Stimulated activated CD8-positive, alpha-beta memory T cell treated with anti-CD3 and anti-CD28 coated beads, Interleukin-4, amount 100 ng/mL, for 1 hour (primary cell): ENCODE data around the gene FER1L5.
A peak's percentile ranks its signal among the peaks of the same experiment; 100 is the strongest.
"Not testable (repeated sequence)": the region's sequence is repeated elsewhere in the genome, so short reads cannot be mapped to it uniquely, and the experiment has no call there.

Experiments used
- DNase-seq, 2 donors: peaks; one replicate each; pipeline ENCODE4 v3.0.0-alpha.2; 2020; ENCODE audit warnings: low read depth in 2 of 2, low spot score in 1 of 2

FER1L5 gene

DNA sequence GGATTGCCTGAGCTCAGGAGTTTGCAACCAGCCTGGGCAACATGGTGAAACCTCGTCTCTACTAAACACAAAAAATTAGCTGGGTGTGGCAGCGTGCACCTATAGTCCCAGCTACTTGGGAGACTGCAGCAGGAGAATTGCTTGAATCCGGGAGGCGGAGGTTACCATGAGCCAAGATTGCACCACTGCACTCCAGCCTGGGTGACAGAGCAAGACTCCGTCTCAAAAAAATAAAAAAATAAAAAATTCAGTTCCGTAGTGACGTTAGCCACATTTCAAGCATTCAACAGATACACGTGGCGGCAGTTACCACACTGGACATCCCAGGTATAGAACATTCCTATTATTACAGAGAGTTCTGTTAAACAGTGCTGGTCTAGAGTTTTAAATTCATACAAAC is 8.9 kb upstream of the FER1L5 start:
- DNase-seq: no peak

DNA sequence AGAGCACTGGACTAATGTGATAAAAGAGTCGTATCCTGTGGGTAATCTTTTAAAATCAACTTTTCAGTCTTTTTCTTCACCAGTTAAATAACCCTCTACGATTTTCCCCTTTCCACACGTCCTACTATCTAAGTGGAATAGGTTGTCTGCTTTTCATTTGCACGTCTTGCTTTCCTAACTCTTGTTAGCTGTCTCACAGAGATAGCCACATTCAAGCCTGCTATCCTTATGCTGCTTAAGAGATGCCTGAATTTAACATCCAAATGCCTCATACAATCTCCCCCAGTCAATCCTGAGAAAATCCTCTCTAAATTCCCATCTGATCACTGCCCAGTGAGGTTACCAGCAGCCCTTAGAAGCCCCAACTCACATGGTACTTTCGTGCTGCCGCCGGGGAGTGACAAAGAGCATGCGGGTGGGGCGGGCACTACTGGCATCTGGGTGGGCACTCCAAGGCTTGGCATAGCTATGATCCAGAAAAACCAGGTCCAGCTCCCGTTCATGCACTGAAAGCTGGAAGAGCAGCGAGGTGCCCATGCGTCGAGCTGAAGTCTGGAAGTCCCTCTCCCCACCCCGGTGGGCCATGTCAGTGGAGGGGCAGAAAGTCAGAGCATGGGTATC is 5.9 kb upstream of the FER1L5 start:
- DNase-seq: no peak

DNA sequence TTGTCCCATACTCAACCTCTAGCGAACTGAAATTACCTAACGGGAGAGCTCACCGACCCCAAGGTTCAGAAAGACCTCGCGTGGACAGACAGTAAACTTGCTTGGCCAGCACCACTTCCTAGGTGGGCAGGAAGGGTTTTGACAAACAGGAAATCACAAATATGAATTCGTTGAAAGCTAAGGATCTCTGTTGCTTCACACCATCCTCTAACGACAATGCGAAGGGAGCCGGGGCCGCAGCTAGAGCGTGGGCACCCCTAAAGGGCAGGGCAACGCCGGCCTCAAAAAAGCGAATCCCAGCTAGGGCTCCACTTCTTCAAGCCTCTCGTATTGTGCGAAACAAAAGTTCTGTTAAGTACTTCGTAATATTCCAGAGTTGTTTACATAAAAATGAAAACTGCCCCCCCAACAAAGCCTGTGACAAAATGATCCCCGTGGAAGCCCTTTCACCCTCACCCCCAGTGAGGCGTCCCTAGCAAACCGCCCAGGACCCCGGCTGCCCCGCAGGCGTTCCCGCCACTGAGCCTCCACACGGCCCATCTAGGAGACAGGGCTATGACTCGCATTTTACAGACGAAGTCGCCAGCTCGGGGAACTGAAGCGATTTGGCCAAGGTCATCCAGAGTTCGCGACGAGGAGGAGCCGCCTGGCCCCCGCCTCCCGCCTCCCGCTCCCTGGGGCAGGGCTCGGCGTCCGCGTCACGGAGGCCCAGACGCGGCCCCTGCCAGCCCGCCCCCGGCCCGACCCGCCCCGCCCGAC is 5.0 kb upstream of the FER1L5 start:
- peak; percentile 43 to 59 for DNase-seq

DNA sequence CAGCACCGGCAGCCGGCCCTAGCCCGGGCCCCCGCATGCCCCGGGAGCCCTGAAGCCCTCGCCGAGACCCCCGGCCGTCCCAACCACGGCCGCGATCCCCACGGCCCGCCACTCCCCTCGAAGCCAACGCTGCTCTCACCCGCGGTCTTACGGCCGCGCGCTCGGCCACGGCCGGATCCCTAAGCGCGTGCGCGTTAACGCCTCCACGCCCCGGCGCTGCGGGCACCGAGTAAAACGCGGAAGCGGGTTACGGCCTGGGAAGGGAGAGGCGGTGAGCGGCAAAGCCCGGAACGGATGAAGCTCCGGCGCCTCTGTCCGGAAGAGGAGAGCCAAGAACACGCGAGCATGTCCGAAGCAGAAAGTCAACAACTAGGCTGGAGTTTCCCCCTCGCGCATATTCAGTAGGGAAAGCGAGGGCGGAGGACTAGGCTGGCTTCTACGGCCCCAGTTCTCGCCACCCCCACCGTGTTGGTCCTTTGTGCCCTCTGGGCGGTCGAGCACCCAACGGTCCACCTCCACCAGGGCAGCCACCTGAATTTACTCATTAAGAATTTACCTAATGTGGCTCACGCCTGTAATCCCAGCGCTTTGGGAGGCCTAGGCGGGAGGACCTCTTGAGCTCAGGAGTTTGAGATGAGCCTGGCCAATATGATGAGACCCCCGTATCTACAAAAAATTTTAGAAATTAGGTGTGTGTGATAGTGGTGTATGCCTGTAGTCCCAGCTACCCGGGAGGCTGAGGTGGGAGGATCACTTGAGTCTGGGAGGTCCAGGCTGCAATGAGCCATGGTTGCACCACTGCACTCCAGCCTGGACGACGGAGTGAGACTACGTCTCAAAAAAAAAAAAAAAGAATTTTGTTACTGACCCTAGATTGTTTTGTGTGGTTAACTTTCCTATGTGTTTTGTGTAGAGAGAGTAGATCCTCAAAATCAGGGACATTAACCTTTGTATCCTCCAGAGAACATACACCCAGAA is 4.1 kb upstream of the FER1L5 start, which contains the start of gene KANSL3:
KANSL3 (minus strand) TSS at position 169 of the 978 bp plus-strand sequence. CDS start 1,177 bp downstream, outside the sequence.
- DNase-seq: peak; percentile 75 to 83

DNA sequence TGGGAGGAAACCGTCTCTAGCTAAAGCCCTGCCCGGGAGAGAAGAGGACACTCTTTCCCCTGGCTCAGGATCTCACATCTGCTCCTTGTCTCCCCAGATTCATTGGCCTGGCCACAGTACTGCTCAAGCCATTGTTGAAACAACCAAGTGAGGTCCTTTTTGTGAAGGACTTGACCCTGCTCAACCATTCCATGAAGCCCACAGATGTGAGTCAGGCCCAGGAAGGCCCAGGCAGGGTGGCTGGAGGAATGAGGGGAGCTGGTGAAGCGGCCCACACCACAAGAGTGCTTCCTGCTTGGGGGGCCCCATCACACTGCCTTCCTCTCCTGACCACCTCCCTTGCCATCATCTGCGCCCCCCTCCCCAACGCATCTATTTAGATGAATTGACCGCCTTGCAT is 5.1 kb downstream of the FER1L5 start:
- no peak for DNase-seq

DNA sequence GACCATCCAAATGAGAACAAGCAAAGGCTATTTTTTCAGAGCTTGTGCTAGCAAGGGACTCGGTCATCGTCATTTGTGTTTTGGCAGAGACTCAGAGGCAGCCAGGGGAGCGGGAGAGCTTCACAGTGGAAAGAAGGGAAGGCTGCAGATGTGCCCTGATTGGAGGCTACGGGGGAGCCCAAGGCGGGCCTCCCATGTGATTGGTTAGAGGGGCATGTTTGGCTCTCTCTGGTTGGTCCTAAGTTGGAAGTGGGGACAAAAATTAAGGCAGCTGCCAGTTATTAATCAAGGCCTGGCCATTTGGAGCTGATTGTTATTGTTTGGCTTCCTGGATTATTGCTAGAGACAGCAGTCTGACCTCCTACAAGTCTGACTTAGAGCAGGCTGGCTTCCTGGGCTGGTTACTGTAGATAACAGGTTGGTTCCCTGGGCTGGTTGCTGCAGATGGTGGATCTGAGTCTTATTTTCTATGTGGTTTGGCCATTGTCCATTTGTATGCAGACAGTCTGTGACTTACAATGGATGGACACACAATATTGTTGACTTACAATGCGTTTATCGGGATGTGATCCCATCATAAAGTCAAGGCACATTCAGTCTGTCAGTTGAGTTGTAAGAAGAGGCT is 5.9 kb downstream of the FER1L5 start:
- DNase-seq: no peak

DNA sequence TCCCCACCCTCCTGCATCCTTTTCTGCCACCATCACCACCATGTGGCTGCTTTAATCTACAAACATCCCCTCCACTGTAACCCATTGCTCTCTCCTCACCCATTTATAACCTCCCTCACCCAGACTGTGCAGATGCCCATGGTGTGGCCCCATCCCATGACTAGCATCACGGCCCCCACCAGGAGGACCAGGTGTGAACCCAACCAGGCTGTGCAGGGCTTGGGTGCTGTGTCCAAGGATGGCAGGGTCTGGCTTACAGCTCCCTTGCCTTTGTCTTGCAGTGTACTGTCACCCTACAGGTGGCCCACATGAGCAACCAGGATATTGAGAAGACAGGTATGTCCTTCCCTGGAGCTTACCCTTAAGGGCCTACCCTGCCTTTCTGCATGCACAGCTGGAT is 6.8 kb downstream of the FER1L5 start:
- DNase-seq: no peak

DNA sequence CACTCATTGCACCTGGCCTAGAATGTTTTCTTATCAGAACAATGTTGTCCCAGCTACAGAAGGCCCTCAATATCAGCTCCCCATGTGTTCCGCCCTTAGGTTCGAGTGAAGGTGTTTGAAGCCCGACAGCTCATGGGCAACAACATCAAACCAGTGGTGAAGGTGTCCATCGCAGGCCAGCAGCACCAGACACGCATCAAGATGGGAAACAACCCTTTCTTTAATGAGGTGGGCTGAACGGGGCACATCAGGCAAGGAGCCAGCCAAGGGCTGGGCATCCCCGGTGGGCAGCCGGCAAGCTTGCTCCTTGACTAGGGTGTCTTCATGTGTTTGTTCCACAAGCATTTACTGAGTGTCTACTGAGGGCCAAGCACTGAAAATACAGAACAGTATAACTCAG is 9.2 kb downstream of the FER1L5 start:
- no peak for DNase-seq

DNA sequence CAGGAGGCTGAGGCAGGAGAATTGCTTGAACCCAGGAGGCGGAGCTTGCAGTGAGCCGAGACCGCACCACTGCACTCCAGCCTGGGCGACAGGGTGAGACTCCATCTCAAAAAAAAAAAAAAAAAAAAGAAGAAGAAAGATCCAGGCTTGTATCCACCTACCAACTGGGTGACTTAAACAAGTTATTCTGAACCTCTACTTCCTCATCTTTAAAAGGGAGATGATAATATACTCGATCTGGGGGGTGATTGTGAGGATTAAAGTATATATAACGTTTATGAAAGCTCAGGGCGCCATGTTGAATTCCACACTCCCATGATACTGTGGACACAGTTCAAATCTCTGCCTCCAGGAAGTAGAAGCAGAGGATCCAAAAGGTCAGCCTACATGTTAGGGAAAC is 12.2 kb downstream of the FER1L5 start:
- DNase-seq: not testable (repeated sequence)

DNA sequence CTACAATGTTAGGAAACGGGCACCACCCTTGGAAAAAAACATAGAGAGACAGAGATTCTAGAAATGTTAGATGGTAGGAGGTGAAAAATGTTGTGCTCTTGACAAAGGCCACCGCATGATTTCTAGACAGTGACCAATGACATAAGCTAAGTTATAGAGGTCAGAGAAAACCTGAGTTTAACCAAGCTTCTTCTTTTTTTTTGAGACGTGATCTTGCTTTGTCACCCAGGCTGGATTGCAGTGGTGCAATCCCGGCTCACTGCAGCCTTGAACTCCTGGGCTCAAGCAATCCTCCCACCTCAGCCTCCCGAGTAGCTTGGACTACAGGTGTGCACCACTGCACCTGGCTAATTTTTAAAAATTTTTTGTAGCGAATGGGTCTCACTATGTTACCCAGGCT is 13.0 kb downstream of the FER1L5 start:
- DNase-seq: no peak

DNA sequence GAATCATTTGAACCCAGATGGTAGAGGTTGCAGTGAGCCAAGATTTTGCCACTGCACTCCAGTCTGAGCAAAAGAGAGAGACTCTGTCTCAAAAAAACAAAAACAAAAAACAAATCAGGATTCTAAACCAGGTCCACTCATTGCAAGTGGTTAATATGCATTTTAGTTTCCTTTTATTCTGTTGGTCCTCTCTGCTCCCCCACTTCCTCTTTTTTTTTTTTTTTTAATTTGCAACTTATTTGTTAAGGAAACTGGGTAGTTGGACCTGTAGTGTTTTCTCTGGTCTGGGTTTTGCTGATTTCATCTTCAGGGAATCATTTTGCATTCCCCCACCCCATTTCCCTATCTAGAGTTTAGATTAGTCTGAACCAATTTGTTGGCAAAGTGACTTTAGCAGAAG is 14.0 kb downstream of the FER1L5 start:
- DNase-seq: no peak

DNA sequence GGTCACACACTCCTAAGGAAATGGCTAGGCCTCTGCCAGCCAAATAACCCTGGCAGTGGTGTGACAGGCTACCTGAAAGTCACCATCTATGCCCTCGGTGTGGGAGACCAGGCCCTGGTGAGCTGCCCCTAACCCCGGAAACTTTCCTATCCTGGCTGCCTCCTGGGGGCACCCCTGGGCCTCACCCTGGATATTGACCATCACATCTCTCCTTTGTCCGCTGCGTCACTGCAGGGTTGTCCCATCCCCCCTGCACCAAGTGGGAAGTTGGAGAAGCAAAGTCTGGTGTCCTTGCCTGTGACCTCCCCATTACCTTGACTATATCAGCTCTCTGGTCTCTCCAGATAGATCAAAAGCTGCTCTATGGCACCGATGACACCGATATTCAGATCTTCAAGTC is 18.8 kb downstream of the FER1L5 start:
- DNase-seq: no peak

DNA sequence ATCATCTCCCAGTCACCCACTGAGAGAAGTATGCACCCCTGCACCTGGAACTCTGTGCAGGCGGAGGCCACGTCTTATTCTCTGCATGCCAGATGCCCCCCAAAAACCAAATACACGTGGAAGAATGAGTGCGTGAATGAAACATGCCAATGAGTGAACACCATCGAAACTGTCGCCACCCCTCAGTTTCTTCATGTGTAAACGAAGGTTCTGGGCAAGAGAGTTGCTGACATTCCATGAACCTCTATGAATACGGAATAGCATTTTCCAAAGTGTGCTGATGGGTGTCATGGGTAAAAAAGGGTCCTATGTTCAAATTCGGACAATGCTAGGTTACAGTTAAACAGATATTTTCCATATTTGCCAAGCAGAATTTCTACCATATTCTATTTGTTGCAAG is 19.8 kb downstream of the FER1L5 start:
- no peak for DNase-seq

DNA sequence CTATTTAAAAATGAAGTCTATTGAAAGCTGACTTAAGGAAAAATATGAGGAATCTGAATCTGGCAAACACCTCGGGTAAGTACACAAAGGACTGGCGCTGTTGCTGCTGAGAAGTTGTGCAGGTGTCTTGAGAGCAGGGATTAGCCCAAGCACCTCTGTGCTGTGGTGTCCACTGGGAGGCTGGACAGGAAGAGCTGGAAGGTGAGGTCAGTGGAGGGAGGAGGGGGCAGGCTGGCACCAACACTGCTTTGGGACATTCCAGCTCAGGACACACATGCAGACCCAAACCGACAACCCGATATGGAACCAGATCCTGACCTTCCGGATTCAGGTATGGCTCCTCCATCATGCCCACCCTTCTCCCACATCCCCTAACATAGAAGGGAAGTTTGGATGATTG is 20.6 kb downstream of the FER1L5 start:
- DNase-seq: no peak

DNA sequence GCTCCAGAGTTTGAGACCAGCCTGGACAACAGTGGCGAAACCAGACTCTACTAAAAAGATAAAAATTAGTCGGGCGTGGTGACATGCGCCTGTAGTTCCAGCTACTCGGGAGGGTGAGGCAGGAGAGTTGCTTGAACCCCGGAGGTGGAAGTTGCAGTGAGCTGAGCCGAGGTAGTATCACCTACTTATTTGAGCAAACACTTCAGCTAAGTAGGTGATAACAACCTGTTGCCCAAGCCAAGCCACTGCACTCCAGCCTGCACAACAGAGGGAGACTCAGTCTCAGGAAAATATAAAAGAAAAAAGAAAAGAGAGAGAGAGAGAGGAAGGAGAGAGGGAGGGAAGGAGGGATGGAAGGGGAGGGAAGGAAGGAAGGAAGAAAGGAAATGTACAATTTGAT is 21.3 kb downstream of the FER1L5 start:
- DNase-seq: no peak

DNA sequence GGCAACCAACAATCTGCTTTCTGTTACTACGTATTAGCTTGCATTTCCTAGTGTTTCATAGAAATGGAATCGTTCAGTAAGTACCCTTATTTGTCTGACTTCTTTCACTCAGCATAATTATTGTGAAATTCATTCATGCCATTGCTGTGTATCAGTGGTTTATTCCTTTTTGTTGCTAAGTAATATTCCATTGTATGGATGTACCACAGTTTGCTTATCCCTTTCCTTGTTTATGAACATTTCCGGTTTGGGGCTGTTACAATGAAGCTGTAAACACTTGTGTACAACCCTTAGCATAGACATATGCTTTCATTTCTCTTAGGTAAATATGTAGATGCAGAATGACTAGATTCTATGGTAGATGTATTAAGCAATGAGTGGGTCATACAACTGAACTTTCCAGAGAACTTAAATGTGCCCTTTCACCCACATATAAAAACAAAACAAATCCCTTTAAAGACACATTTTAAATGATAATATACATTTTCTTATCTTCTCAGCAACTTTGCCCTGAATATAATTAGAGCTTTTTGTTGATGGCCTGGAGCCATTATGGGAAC is 21.9 kb downstream of the FER1L5 start:
- DNase-seq: no peak

DNA sequence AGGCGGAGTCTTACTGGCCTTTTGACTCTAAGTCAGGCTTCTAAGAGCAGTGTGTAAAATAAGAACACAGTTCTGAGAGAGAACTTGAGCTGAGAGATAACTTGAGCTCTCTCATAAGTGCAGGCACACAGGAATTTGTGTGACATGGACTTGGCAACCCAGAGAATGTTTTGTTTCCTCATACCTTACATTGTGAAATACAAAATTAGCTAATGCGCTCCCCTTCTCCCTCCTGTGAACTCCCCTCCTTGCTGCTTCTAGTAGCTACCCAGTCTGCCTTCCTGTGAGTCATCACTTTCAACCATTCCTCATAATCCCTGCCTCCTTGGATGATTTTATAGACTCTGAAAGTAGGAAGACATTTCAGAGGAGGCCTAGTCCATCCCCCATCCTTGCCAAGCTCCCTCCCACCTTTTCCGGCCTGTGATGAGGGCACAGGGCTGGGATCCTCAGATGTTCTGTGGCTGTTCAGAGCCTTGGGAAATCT is 22.6 kb downstream of the FER1L5 start:
- no peak for DNase-seq

DNA sequence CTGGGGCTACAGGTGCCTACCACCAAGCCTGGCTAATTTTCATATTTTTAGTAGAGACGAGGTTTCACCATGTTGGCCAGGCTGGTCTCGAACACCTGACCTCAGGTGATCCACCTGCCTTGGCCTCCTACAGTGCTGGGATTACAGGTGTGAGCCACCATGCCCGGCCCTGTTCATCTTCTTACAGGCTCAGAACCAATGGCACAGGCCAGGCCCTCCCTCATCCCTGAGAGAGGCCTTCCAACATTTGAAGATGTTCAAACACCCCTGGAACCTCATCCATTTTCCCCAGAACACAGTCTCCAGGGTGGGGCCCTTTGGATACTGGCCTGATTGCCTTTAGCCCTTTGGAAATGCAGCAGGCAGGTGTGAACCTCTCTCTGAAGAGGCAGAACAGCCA is 23.2 kb downstream of the FER1L5 start:
- not testable (repeated sequence) for DNase-seq

DNA sequence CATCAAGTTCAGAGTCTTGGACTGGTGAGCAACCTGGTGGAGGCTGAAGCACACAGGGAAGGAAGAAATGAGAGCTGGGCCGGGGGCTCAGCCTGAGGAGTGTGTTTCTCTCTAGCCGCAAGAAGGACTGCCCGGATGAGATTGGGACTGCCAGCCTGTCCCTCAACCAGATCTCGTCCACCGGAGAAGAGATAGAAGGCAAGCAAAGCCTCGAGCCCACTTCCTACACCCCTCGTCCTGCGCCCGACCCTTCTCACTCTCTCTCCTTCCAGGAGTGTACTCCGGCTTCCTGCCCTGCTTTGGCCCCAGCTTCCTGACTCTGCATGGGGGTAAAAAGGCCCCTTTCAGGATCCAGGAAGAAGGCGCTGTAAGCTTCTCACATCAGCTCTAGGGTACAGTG is 26.2 kb downstream of the FER1L5 start:
- no peak for DNase-seq

DNA sequence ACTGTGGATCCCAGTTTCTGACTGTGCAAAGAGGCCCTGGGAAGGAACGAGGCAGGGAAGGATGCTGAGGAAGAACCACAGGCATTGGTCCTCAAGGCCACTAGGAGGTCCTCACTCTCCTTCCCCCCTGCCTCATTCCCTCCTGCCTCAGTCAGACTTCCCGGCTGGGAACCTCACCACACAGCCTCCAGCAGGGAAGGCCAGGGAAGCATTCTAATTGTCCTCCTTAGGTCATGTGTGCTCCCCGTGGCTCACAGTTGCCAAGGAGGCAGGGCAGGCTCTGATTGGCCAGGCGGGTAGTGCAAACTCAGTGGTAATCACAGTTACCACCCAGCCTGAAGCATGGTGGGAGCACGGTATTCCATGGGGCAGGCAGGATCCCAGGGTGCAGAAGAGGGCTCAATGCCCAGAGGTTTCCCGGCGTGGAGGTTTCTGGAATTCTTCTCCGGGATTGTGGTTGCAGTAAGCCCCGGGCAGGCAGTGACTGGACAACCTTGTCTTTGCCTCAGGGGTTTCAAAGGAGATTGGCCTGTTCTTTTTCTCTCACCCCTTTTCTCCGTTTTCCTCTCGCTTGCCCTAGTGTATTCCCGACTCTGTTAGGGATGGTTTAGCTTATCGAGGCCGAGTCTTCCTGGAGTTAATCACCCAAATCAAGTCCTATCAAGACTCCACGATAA is 27.1 kb downstream of the FER1L5 start:
- DNase-seq: no peak
